Astrocyte (in vitro differentiated cells and primary cell): Measurements from ENCODE around the gene PRX.

Source experiments
- CTCF ChIP-seq: IDR thresholded peaks from 2 replicates; pipeline ENCODE4 v1.5.1; 2011; ENCODE audit warnings: low read depth, mild to moderate bottlenecking, inconsistent platforms, low read length, moderate library complexity; ENCODE audit not compliant: insufficient read depth
- EZH2 ChIP-seq: IDR thresholded peaks from 2 replicates; pipeline ENCODE4 v1.6.1; 2012; ENCODE audit warnings: mild to moderate bottlenecking, low read length, inconsistent platforms; ENCODE audit not compliant: insufficient read depth

- TF ChIP-seq CTCF, result no peak
- no peak for TF ChIP-seq EZH2
These were observed 19.0 kb downstream of the PRX start for GRCh38 chr19:40393894-40394815.
